GM18505 (cell line): Measurements from ENCODE around the gene LAMA2.

ENCODE experiments used
- ATAC-seq: cut with Tn5 transposase; IDR thresholded peaks from one replicate; pipeline ENCODE4 v1.9.1; 2021; ENCODE audit not compliant: unreplicated experiment
- POLR2A ChIP-seq: IDR thresholded peaks from 4 replicates; pipeline ENCODE4 v1.6.1; 2011; ENCODE audit warnings: borderline replicate concordance; ENCODE audit not compliant: insufficient read depth, insufficient read length; ENCODE audit errors: extremely low read depth

Gene LAMA2

GRCh38 chr6:128882991-128883611, at the start of gene LAMA2:
Gene LAMA2, plus strand, starts transcription at chr6:128883138. Its CDS starts 108 bp downstream, at chr6:128883246.
- TF ChIP-seq POLR2A, result no peak
- no peak for ATAC-seq

GRCh38 chr6:128836761-128837160, 46.2 kb upstream of the LAMA2 start:
- ATAC-seq, result no peak
- TF ChIP-seq POLR2A, result no peak

DNA sequence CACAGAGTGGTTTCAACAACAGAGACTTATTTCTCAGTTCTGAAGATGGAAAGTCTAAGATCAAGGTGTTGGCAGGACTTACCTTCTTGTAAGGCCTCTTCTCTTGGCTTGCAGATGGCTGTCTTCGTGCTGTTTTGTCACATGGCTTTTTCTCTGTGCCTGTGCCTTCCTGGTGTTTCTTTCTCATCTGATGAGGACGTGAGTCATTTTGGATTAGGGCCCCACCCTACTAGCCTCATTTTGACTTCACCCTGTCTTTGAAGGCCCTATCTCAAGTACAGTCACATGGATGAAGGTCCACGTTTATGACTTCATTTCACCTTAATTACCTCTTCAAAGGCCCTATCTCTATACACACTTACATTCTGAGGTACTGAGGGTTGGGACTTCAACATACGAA, 41.4 kb upstream of the LAMA2 start:
- ATAC-seq, result no peak
- TF ChIP-seq POLR2A, result no peak

GRCh38 chr6:128844598-128844997, 38.3 kb upstream of the LAMA2 start:
- no peak for ATAC-seq
- no peak for TF ChIP-seq POLR2A

DNA sequence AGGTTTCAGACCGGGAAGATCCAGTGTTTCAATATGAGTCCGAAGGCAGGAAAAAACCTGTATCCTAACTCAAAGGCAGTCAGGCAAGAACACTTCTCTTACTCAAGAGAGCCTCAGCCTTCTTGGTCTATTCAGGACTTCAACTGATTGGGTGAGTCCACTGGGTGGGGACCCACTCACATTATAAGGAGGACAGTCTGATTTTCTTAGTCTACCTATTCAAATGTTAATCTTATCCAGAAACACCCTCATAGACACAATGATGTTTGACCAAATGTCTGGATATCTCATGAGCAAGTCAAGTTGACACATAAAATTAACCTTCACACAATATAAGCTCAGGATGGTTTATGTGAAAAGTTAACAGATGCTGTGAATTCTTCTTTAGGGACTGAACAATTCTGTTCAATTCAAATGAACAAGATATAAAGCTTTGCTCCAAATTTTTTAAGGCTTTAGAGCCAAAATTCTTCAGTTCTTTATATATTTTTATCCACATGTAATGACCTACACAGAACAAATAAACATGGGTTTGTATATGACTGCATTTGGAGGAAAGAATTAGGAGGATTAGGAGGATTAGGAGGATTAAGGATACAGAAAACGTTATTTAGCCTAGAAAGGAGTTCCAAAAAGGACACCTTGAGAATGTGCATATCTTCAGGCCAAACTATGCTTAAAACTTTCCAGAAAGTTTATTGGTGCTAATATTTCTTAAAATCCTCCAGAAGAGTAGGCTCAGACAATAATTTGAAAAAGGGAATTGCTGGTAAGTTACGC, 35.3 kb upstream of the LAMA2 start:
- no peak for ATAC-seq
- TF ChIP-seq POLR2A, result no peak

GRCh38 chr6:128848212-128848935, 34.6 kb upstream of the LAMA2 start:
- no peak for TF ChIP-seq POLR2A
- ATAC-seq, result no peak

GRCh38 chr6:128855581-128856085, 27.3 kb upstream of the LAMA2 start:
- ATAC-seq, result no peak
- TF ChIP-seq POLR2A, result no peak

DNA sequence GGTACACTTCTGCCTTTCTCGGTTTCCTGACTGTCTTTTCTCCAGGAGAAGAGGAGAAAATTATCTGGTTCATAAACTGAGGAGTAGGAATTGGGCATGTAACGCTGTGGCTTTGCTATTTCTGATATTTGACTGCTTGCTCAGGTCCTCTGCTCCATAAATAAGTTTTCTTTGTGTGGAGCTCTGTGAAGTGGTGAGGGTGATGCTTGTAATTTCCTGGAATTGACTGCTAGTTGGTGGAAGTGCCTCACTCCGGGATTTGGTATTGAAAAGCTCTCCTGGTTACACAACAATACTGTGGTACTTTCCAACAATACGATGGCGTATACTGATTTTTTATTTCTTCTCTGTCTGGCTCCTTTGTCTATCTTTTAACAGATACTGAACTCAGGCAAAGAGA, 25.1 kb upstream of the LAMA2 start:
- no peak for ATAC-seq
- no peak for TF ChIP-seq POLR2A

DNA sequence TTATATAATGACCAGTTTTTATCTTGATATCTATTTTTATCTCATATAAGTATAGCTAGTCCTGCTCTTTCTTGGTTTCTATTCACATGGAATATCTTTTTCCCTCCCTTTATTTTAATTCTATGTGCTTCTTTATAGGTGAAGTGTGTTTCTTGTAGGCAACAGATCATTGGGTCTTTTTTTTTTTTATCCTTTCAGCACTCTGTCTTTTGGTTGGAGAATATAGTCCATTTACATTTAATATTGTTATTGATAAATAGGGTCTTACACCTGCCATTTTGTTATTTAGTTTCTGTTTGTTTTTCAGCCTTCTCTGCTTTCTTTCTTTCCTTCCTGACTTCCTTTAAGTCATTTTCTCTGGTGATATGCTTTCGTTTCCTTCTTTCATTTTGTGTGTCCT, 22.2 kb upstream of the LAMA2 start:
- no peak for ATAC-seq
- TF ChIP-seq POLR2A, result no peak

DNA sequence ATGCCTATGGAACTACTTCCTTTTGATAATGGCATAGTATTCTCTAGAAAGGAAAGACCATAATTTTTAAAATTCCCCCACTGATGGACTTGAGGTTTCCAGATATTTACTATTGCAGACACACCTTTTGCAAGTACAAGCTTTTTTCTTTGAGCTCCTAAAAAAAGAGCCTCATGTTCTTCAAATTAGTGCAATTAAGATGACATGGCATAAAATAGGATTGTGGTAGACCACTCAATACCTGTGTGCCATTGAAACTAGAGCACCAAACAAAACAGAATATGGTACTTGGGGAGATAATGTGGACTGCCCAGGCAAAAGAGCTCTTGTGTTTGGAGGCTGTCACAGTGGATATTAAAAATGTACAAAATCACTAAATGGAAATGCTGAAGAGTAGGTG, 19.0 kb upstream of the LAMA2 start:
- TF ChIP-seq POLR2A, result no peak
- ATAC-seq, result no peak

- TF ChIP-seq POLR2A, result no peak
- ATAC-seq, result no peak
Measured at GRCh38 chr6:128870746-128871145, 12.2 kb upstream of the LAMA2 start.

- no peak for ATAC-seq
- TF ChIP-seq POLR2A, result no peak
Measured at GRCh38 chr6:128874863-128875262, 8.1 kb upstream of the LAMA2 start.

- TF ChIP-seq POLR2A, result no peak
- ATAC-seq, result no peak
Measured at GRCh38 chr6:128882560-128882959, 378 bp upstream of the LAMA2 start.
